Endothelial cell (in vitro differentiated cells): ENCODE data around the gene RAB7B. TPM values are rescaled to one million over a fixed set of nuclear protein-coding genes. Genes with fewer than 3 reads are reported as not detected.

Source experiments
- DNase-seq: peaks from one replicate; pipeline ENCODE4 v3.0.0; 2021; ENCODE audit warnings: low spot score
- H3K27ac Mint-ChIP-seq: one replicate; pipeline ENCODE4 v1.8.0; 2021; ENCODE audit warnings: mixed read lengths, inconsistent platforms; ENCODE audit not compliant: unreplicated experiment
- H3K27me3 Mint-ChIP-seq: one replicate; pipeline ENCODE4 v1.8.0; 2021; ENCODE audit warnings: mild to moderate bottlenecking, moderate library complexity, mixed read lengths, inconsistent platforms; ENCODE audit not compliant: unreplicated experiment
- H3K36me3 Mint-ChIP-seq: one replicate; pipeline ENCODE4 v1.8.0; 2021; ENCODE audit warnings: mild to moderate bottlenecking, low read depth, mixed read lengths, inconsistent platforms; ENCODE audit not compliant: unreplicated experiment
- H3K4me1 Mint-ChIP-seq: one replicate; pipeline ENCODE4 v1.8.0; 2021; ENCODE audit warnings: mild to moderate bottlenecking, mixed read lengths, inconsistent platforms; ENCODE audit not compliant: unreplicated experiment
- H3K4me3 Mint-ChIP-seq: one replicate; pipeline ENCODE4 v1.8.0; 2021; ENCODE audit warnings: mild to moderate bottlenecking, mixed read lengths, inconsistent platforms; ENCODE audit not compliant: unreplicated experiment
- H3K9me3 Mint-ChIP-seq: one replicate; pipeline ENCODE4 v1.8.0; 2021; ENCODE audit warnings: mixed read lengths, inconsistent platforms; ENCODE audit not compliant: unreplicated experiment
- total RNA-seq: library from RNA; stranded (reverse); fragmentation: NEBNext Ultra II Directional; extraction: Animal tissue kit (Norgen Biotek cat#: 25700); gene quantifications from one replicate; pipeline ENCODE4 v1.2.1, GENCODE V29; 2021; ENCODE audit not compliant: unreplicated experiment
- TF ChIP-seq, protein P1 (sequence below): fragments of 200-600 bp; sonication (generic); IDR thresholded peaks from one replicate; pipeline ENCODE4 v1.5.0; 2021; ENCODE audit warnings: antibody characterized with exemption; ENCODE audit not compliant: unreplicated experiment

Gene RAB7B
- total RNA-seq, 1 donor from 2014 or later, result not detected

DNA sequence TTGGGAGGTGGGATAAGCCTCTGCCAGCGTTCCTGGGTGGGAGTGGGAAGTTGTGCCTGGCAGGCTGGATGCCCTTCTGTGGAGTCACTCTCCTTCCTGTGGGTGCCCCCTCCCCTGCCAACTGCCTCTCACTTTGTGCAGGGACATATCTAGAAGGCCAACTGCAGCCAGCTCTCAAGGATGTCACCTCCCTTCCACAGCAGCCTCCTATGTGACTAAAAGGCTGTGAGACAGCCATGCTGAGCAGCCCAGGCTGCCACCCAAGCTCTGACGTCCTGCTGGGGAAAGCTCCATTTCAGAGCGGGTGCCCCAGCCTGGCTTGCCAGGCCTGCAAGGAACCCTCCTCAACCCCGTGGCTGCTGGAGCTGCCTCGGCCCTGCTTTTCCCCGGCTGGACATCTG, 40.4 kb downstream of the RAB7B start:
- Mint-ChIP-seq H3K27me3 (peaks cover 7% of the 10 kb centered on the region), H3K4me3 (no peak overlapping the region), H3K9me3 (no peaks in the 10 kb centered on the region), H3K27ac (no peak overlapping the region), H3K4me1 (no peaks in the 10 kb centered on the region), H3K36me3 (peaks cover 6% of the 10 kb centered on the region)
- DNase-seq, result no peak
- TF ChIP-seq, protein P1, sequence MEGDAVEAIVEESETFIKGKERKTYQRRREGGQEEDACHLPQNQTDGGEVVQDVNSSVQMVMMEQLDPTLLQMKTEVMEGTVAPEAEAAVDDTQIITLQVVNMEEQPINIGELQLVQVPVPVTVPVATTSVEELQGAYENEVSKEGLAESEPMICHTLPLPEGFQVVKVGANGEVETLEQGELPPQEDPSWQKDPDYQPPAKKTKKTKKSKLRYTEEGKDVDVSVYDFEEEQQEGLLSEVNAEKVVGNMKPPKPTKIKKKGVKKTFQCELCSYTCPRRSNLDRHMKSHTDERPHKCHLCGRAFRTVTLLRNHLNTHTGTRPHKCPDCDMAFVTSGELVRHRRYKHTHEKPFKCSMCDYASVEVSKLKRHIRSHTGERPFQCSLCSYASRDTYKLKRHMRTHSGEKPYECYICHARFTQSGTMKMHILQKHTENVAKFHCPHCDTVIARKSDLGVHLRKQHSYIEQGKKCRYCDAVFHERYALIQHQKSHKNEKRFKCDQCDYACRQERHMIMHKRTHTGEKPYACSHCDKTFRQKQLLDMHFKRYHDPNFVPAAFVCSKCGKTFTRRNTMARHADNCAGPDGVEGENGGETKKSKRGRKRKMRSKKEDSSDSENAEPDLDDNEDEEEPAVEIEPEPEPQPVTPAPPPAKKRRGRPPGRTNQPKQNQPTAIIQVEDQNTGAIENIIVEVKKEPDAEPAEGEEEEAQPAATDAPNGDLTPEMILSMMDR, result no peak

DNA sequence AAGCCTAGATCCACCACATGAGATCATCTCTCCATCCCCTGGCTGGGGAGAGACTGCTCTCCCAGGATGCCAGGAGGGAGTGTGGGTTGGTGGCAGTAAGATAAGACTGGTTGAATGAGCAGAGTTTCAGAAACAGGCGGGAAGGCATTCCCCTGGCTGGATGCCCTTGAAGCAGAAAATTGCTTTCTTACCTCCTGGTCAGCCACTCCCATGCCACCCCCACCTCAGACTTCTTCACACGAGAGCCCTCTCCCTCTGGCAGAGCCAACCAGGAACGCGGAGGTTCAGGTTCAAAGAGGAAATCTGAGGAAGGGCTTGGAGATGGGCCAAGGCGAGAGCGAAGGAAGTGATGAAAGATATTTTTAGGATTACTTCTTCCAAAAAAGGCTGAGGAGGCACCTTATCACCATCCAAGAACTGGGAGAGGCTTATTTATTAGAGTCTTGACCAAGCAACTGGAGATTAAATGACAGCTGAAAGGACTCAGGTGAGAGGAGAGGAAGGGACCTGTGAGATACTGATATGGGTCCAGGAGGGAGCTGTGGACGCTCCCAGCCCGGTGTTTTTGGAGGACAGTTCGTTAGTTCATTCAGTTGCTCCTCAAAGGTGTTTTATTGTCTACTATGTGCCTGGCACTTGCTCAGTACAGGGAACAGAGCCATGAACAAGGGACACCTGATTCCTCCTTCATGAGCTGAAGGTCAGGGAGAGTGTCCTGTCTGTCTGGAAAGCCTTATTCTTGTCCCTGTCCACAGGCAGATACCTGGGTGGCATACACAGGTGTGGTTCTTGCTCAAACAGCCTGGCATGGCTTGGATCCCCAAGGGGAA, 41.0 kb downstream of the RAB7B start:
- H3K4me3 Mint-ChIP-seq, result no peak overlapping the region
- H3K36me3 Mint-ChIP-seq, result peaks cover 6% of the 10 kb centered on the region
- no peak overlapping the region for H3K27ac Mint-ChIP-seq
- DNase-seq, result no peak
- H3K4me1 Mint-ChIP-seq, result no peaks in the 10 kb centered on the region
- H3K9me3 Mint-ChIP-seq, result no peaks in the 10 kb centered on the region
- H3K27me3 Mint-ChIP-seq, result peaks cover 8% of the 10 kb centered on the region
- TF ChIP-seq, protein P1, result no peak

DNA sequence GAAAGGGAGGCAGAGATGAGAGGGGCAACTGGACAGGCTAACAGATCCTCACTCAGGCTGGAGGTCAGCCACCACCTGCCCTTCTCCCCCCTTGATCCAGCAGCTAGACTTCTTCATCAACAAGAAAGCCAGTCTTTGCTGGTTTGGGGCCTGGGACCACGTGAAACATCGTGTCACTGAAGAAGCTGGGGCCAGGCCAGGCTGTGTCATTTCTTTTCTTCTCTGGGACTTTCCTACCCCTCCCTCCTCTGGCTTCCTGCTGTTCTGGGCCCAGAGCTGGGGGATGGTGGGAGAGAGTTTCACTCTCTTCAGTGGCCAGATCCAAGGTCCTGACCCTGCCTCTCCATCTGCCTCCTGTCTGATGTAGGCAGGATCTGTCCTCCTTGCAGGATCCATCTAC, 41.8 kb downstream of the RAB7B start:
- Mint-ChIP-seq H3K27me3 (peaks cover 8% of the 10 kb centered on the region), H3K9me3 (no peaks in the 10 kb centered on the region), H3K4me1 (no peaks in the 10 kb centered on the region), H3K27ac (no peak overlapping the region), H3K36me3 (peaks cover 6% of the 10 kb centered on the region), H3K4me3 (no peak overlapping the region)
- TF ChIP-seq, protein P1, result no peak
- DNase-seq, result no peak

DNA sequence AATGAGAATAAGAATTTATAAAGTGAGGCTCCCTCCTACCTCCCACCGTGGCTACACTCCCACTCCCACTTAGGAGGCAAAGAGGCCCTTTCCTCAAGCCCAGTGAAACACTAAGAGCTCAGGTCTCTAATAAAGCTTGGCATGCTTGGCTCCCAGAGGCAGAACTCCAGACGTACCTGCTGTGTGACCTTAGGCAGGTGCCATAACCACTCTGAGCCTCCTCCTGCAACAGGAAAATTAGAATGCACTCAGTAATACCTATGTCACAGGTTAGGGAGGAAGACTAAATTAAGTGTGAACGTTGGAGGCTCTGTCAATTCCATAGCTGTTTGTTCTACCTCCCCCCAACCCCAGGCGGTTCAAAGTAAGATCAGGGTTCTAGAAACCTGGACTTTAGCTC, 43.4 kb downstream of the RAB7B start:
- Mint-ChIP-seq H3K4me3 (no peak overlapping the region), H3K27ac (no peak overlapping the region), H3K36me3 (peaks cover 6% of the 10 kb centered on the region), H3K9me3 (no peaks in the 10 kb centered on the region), H3K4me1 (peaks cover 7% of the 10 kb centered on the region), H3K27me3 (peaks cover 14% of the 10 kb centered on the region)
- TF ChIP-seq, protein P1, result no peak
- no peak for DNase-seq

DNA sequence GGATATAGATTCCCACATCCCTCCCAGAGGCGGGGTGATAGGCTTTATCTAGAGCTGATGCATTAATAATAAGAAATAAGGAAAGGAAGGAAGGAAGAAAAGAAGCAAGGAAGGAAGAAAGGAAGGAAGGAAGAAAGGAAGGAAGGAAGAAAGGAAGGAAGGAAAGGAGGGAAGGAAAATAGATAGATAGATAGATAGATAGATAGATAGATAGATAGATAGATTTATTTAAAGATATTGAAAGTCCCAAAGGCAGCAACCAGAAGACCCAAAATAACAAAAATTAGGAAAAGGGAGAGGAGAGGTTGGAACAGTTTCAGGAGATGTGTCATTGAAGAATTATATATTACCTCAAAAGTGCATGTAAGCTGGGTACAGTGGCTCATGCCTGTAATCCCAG, 47.7 kb downstream of the RAB7B start:
- Mint-ChIP-seq H3K4me1 (peaks cover 18% of the 10 kb centered on the region), H3K27ac (peak overlapping the region; percentile 44), H3K9me3 (no peaks in the 10 kb centered on the region), H3K27me3 (peaks cover 9% of the 10 kb centered on the region), H3K36me3 (no peaks in the 10 kb centered on the region), H3K4me3 (no peak overlapping the region)
- TF ChIP-seq, protein P1, result no peak
- DNase-seq, result no peak
